ENCODE results near the gene SPNS3. TPM values are rescaled to one million over a fixed set of nuclear protein-coding genes. Genes with fewer than 3 reads are reported as not detected.
A peak's percentile ranks its signal among the peaks of the same experiment; 100 is the strongest.

The SPNS3 gene
- total and polyA plus RNA-seq, 2 donors (not counting 1 experiment from before 2014, with no cell fraction given): 0.44 to 0.52 TPM

DNA sequence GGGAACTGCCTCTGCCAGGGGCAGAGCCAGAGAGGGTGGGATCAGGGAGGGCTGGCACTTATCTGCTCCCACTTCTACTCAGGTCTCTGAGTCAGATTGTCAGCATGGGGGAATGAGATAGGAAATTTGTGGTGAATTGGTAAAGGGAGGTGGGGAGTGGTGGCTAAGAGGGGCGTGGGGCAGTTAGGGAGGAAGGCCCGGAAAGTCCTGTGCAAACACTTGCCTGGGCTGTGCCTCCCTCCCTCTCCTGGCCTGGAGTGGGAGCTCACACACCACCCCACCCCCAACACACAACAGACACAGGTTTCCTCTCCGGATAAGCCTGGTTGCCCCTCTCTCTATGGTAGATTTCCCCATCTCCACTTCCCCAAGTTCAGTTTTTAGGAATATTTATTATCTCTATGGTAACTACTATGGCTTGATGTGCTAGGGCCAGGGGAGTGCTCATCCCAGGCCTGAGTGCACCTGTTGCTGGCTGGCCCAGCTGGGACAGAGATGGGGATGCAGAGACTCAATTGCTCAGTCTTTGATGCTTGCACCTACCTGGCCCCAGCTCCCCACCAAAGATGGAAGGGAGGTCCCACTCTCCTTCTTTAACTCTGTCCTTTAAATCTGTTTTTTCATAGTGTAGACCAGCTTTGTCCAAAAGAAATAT lies 67.7 kb downstream of the SPNS3 start:
- Mint-ChIP-seq H3K27ac (no peak overlapping the region), H3K4me3 (peak overlapping the region; percentile 34), H3K27me3 (peaks cover 56% of the 10 kb centered on the region), H3K4me1 (peaks cover 26% of the 10 kb centered on the region), H3K9me3 (ENCODE audit: insufficient read depth) (no peaks in the 10 kb centered on the region)
- H3K4me1 ChIP-seq (ENCODE audit: control insufficient read depth in 2 of 2, insufficient read depth in 2 of 2, low read length in 2 of 2): peaks cover 38 to 41% of the 10 kb centered on the region in 2 donors
- peaks cover 0 to 10% (median 0%) of the 10 kb centered on the region in 3 donors for H3K9me3 ChIP-seq (ENCODE audit: control extremely low read depth in 1 of 3, control insufficient read depth in 2 of 3, insufficient read depth in 1 of 3, low read length in 2 of 3)
- H3K27me3 ChIP-seq (replicated peaks in 1 of 4; ENCODE audit: control extremely low read depth in 1 of 4, control insufficient read depth in 3 of 4, insufficient read depth in 4 of 4, low read length in 3 of 4): peaks cover 0 to 71% (median 38%) of the 10 kb centered on the region in 4 experiments
- no peaks in the 10 kb centered on the region for H3K79me2 ChIP-seq (ENCODE audit: control insufficient read depth, insufficient read depth, low read length)
- DNase-seq (no peak), ATAC-seq (ENCODE audit: low read depth) (no peak)
- ChIA-PET CTCF (interaction anchor here (0.5 to 1.1 kb wide), 3 partner anchors 65 to 79 kb away, joined by 3 to 4 read pairs (median 3); no protein-coding TSS in a partner anchor), POLR2A (no interaction called here)
- H3K4me3 ChIP-seq (ENCODE audit: control extremely low read depth in 1 of 5, extremely low read depth in 1 of 5, insufficient read depth in 1 of 5, low read depth in 2 of 5, low read length in 4 of 5): no peak overlapping the region
- no peak overlapping the region for H3K27ac ChIP-seq (ENCODE audit: low read length in 2 of 2)
- no CpG with 5 or more reads among the region's 3 CpGs for WGBS (ENCODE audit: insufficient coverage)
- intact Hi-C loops (cut with micrococcal nuclease): no loop called here
- no peak for TF ChIP-seq EZH2 (IDR thresholded peaks at IDR 0.05; ENCODE audit: borderline replicate concordance, insufficient read depth, low read depth, low read length, poor library complexity, severe bottlenecking)
- TF ChIP-seq, protein P1, sequence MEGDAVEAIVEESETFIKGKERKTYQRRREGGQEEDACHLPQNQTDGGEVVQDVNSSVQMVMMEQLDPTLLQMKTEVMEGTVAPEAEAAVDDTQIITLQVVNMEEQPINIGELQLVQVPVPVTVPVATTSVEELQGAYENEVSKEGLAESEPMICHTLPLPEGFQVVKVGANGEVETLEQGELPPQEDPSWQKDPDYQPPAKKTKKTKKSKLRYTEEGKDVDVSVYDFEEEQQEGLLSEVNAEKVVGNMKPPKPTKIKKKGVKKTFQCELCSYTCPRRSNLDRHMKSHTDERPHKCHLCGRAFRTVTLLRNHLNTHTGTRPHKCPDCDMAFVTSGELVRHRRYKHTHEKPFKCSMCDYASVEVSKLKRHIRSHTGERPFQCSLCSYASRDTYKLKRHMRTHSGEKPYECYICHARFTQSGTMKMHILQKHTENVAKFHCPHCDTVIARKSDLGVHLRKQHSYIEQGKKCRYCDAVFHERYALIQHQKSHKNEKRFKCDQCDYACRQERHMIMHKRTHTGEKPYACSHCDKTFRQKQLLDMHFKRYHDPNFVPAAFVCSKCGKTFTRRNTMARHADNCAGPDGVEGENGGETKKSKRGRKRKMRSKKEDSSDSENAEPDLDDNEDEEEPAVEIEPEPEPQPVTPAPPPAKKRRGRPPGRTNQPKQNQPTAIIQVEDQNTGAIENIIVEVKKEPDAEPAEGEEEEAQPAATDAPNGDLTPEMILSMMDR (IDR thresholded peaks at IDR 0.05): no peak
- no peak overlapping the region for H3K4me2 ChIP-seq (replicated peaks; ENCODE audit: low read depth, low read length, poor library complexity, severe bottlenecking)
- no peaks in the 10 kb centered on the region for H4K20me1 ChIP-seq (ENCODE audit: control insufficient read depth, insufficient read depth, low read length, poor library complexity, severe bottlenecking)
- H3K36me3 ChIP-seq (replicated peaks in 1 of 2; ENCODE audit: control extremely low read depth in 1 of 2, control insufficient read depth in 1 of 2, extremely low read depth in 1 of 2, insufficient read depth in 2 of 2, low read length in 1 of 2): no peaks in the 10 kb centered on the region
- no peak overlapping the region for H2AFZ ChIP-seq (ENCODE audit: insufficient read depth, low read depth, low read length, poor library complexity, severe bottlenecking)
- H3K9ac ChIP-seq (ENCODE audit: low read length): no peak overlapping the region

DNA sequence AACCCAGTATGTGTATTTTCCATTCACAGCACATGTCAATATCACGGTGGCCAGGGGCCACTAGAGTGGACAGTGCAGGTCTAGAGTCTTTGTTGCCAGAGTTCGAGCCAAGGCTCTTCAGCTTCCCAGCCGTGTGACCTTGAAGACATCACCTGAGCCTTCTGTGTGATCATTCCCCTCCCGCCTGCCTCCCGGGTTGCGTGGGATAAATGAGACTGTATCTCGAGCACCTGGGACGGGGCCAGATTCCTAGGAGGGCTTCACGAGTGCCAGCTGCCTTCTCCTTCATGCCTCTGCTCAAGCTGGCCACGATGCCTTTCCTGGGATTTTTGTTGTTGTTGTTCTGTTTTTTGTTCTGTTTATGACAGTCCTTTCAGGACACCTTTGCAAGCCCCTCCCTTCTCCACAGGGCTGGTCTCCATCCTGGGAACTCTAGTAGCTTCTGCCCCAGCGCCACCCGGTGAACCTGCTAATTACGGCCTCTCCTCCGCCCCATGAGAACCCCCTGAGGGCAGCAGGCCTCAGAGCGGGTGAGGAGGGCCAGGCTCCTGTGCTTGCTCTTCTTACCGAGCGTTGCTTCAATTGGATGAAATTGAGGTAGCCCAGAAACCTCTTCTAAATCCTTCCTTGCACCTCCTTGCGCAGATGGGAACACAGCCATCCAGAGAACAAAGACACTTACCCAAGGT lies 68.9 kb downstream of the SPNS3 start:
- ChIA-PET CTCF (no interaction called here), POLR2A (no interaction called here)
- no peak overlapping the region for H3K4me2 ChIP-seq (replicated peaks; ENCODE audit: low read depth, low read length, poor library complexity, severe bottlenecking)
- peaks cover 61% of the 10 kb centered on the region for H3K27me3 Mint-ChIP-seq
- peaks cover 19% of the 10 kb centered on the region for H3K4me1 Mint-ChIP-seq
- no peak overlapping the region for H3K4me3 Mint-ChIP-seq
- H3K27ac ChIP-seq (ENCODE audit: low read length in 2 of 2): no peak overlapping the region
- no peaks in the 10 kb centered on the region for H3K79me2 ChIP-seq (ENCODE audit: control insufficient read depth, insufficient read depth, low read length)
- no peak for ATAC-seq (ENCODE audit: low read depth)
- no peak overlapping the region for H3K9ac ChIP-seq (ENCODE audit: low read length)
- no peak overlapping the region for H2AFZ ChIP-seq (ENCODE audit: insufficient read depth, low read depth, low read length, poor library complexity, severe bottlenecking)
- 91% methylated on average over 14 of the region's 18 CpGs for WGBS (ENCODE audit: insufficient coverage)
- H3K9me3 Mint-ChIP-seq (ENCODE audit: insufficient read depth): no peaks in the 10 kb centered on the region
- no peak for TF ChIP-seq EZH2 (IDR thresholded peaks at IDR 0.05; ENCODE audit: borderline replicate concordance, insufficient read depth, low read depth, low read length, poor library complexity, severe bottlenecking)
- TF ChIP-seq, protein P1 (IDR thresholded peaks at IDR 0.05): no peak
- H3K36me3 ChIP-seq (replicated peaks in 1 of 2; ENCODE audit: control extremely low read depth in 1 of 2, control insufficient read depth in 1 of 2, extremely low read depth in 1 of 2, insufficient read depth in 2 of 2, low read length in 1 of 2): no peaks in the 10 kb centered on the region
- no peak overlapping the region for H3K27ac Mint-ChIP-seq
- H3K4me1 ChIP-seq (ENCODE audit: control insufficient read depth in 2 of 2, insufficient read depth in 2 of 2, low read length in 2 of 2): peaks cover 30 to 35% of the 10 kb centered on the region in 2 donors
- no peak overlapping the region for H3K4me3 ChIP-seq (ENCODE audit: control extremely low read depth in 1 of 5, extremely low read depth in 1 of 5, insufficient read depth in 1 of 5, low read depth in 2 of 5, low read length in 4 of 5)
- H4K20me1 ChIP-seq (ENCODE audit: control insufficient read depth, insufficient read depth, low read length, poor library complexity, severe bottlenecking): no peaks in the 10 kb centered on the region
- peaks cover 0 to 10% (median 0%) of the 10 kb centered on the region in 3 donors for H3K9me3 ChIP-seq (ENCODE audit: control extremely low read depth in 1 of 3, control insufficient read depth in 2 of 3, insufficient read depth in 1 of 3, low read length in 2 of 3)
- intact Hi-C loops (cut with micrococcal nuclease): no loop called here
- no peak for DNase-seq
- peaks cover 0 to 83% (median 41%) of the 10 kb centered on the region in 4 experiments for H3K27me3 ChIP-seq (replicated peaks in 1 of 4; ENCODE audit: control extremely low read depth in 1 of 4, control insufficient read depth in 3 of 4, insufficient read depth in 4 of 4, low read length in 3 of 4)

All from B cell (primary cell).